Measurements from ENCODE around the gene ACSF3.

DNA sequence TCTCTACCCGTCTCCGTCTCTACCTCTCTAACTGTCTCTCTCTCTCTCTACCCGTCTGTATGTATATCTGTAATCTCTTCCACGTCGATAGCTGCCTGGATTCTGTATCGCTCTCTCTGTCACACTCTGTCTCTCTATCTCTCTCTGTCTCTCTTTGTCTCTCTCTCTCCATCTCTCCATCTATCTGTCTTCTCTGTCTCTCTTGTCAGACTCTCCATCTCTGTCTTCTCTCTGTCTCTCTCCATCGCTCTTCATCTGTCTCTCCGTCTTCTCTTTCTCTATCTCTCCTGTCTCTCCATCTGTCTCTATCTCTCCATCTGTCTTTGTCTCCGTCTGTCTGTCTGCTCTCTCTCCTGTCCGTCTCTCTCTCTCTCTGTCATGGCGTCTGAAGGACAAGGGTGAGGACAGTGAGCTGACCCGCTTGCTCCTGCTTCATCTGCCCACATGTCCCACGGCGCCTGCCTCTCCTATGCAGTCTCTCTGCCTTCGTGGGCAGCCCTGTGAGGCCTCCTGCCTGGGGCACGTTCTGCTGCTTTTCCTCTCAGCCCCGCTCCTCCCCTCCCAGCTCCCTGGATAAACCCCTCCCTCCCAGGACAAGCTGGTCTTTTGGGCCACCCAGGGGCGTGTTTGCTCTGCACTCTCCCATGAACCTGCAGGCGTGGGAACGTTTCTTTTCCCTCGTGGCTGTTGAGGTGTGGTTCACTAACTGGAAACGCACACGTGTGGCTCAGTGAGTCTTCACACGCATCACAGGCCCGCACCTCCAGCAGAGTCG, 18.9 kb downstream of the ACSF3 start:
- no peak for TF ChIP-seq EZH2 (IDR thresholded peaks at IDR 0.05; ENCODE audit: borderline replicate concordance, low read length)
- TF ChIP-seq, protein P1, sequence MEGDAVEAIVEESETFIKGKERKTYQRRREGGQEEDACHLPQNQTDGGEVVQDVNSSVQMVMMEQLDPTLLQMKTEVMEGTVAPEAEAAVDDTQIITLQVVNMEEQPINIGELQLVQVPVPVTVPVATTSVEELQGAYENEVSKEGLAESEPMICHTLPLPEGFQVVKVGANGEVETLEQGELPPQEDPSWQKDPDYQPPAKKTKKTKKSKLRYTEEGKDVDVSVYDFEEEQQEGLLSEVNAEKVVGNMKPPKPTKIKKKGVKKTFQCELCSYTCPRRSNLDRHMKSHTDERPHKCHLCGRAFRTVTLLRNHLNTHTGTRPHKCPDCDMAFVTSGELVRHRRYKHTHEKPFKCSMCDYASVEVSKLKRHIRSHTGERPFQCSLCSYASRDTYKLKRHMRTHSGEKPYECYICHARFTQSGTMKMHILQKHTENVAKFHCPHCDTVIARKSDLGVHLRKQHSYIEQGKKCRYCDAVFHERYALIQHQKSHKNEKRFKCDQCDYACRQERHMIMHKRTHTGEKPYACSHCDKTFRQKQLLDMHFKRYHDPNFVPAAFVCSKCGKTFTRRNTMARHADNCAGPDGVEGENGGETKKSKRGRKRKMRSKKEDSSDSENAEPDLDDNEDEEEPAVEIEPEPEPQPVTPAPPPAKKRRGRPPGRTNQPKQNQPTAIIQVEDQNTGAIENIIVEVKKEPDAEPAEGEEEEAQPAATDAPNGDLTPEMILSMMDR (IDR thresholded peaks at IDR 0.05; ENCODE audit: low read length) = no peak

All from OCI-LY1 (cell line).